ES-I3 (cell line): ENCODE measurements around the gene INTU.

Experiments
- H3K36me3 ChIP-seq: 2 replicates; pipeline ENCODE4 v1.6.1; 2013; ENCODE audit warnings: mild to moderate bottlenecking, low read length, control low read depth, moderate library complexity; ENCODE audit not compliant: insufficient read depth
- H3K4me1 ChIP-seq: 2 replicates; pipeline ENCODE4 v1.6.1; 2013; ENCODE audit warnings: mild to moderate bottlenecking, control low read depth, low read length; ENCODE audit not compliant: insufficient read depth
- H3K9ac ChIP-seq: 2 replicates; pipeline ENCODE4 v1.6.1; 2013; ENCODE audit warnings: low read depth, mild to moderate bottlenecking, low read length, moderate library complexity
- H3K9me3 ChIP-seq: 2 replicates; pipeline ENCODE4 v1.6.1; 2013; ENCODE audit warnings: mild to moderate bottlenecking, low read length, moderate library complexity; ENCODE audit not compliant: control insufficient read depth, insufficient read depth

Gene INTU

DNA sequence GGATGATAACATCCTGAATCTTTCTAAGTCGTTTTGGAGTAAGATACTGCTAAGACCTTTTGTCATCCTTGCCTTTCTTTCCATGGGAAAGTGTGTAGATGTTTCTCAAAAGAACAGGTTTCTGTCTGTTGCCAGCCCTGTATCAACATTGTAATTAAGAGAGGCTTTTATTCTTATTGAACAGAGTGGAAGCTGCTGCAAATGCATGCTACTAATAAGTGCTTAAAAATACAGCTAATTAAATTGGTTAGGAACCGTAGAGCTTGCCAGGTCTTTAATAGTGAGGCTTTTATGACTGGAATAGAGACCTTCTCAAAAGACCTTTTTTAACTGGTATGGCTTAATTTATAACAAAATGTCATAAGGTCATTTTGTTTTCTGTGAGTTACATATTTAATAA lies 34.4 kb downstream of the INTU start:
- Histone ChIP-seq H3K36me3 (no peaks in the 10 kb centered on the region), H3K9ac (no peak overlapping the region), H3K4me1 (0 out of 2 replicates have a peak, but pooled peaks cover 4% of the 10 kb centered on the region), H3K9me3 (no peaks in the 10 kb centered on the region)

DNA sequence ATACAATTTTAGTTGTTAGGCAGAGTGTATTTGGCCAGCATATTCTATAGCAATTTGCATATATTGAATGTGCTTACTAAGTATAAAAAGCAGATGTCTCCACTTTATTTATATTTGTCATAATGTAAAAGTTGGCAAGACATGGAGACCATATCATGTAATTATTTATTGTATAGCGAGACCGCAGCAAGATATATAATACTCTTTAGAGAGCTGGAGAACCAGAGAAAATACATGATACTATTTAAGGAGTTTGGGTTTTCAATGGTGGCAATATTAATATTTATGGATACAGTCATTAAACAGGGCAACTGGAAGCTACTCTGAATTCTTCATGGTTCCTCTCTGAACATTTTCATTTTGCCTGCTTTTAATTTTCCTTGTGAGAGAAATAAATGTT lies 35.0 kb downstream of the INTU start:
- no peaks in the 10 kb centered on the region for H3K9me3 ChIP-seq
- no peaks in the 10 kb centered on the region for H3K36me3 ChIP-seq
- H3K9ac ChIP-seq = no peak overlapping the region
- H3K4me1 ChIP-seq = 0 out of 2 replicates have a peak, but pooled peaks cover 4% of the 10 kb centered on the region

DNA sequence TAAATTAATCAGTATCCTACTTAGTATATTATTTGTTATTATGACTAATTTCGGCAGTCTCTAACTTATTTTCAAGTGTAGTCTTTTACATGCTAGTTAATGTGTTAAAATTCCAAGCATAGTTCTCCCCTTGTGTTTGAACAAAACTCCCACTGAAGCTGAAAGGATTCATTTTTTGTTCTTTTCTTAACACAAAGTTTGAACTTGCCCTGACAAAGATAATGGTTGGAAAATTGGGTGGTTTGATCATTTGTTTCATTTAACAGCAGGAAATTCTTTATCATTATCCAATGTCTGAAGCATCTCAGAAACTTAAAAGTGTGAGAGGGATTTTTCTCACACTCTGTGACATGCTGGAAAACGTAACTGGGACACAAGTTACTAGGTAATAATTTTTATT lies 36.0 kb downstream of the INTU start:
- Histone ChIP-seq H3K9ac (no peak overlapping the region), H3K4me1 (0 out of 2 replicates have a peak, but pooled peaks cover 4% of the 10 kb centered on the region), H3K9me3 (no peaks in the 10 kb centered on the region), H3K36me3 (no peaks in the 10 kb centered on the region)

DNA sequence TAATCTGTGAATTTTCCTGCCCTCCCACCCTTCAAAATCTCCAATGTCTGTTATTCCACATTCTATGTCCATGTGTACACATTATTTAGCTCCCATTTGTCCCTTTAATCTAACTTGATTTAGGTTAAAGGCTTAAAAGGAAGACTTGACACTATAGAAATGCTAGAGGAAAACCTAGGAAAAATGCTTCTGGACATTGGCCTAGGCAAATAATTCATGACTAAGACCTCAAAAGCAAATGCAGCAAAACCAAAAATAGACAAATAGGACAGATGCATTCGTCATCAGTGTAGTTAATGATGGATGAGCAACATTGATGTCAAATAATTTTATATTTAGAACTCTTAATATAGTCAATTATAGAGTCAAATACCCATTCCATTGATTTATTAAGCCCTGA lies 36.9 kb downstream of the INTU start:
- H3K36me3 ChIP-seq = no peaks in the 10 kb centered on the region
- H3K4me1 ChIP-seq = 0 out of 2 replicates have a peak, but pooled peaks cover 4% of the 10 kb centered on the region
- H3K9me3 ChIP-seq = no peaks in the 10 kb centered on the region
- no peak overlapping the region for H3K9ac ChIP-seq

DNA sequence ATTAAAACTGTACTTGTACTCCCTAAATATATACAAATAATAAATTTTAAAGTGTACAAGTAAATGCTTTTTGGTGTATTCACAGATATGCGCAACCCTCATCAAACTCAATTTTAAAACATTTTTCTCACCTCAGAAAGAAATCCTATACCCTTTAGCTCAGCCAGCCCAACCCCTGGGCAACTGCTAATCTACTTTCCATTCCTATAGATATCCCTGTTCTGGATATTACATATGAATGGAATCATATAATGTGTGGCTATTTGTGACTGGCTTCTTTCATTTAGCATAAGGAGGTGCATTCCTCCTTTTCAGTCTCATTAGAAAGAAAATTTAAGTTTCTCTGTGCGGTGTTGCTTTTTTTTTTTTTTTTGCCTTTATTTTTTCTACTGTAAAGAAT lies 39.4 kb downstream of the INTU start:
- Histone ChIP-seq H3K9ac (no peak overlapping the region), H3K36me3 (0 out of 2 replicates have a peak, but pooled peaks cover 5% of the 10 kb centered on the region), H3K9me3 (peaks cover 5% of the 10 kb centered on the region; the same call in 1 of the 2 replicates), H3K4me1 (0 out of 2 replicates have a peak, but pooled peaks cover 4% of the 10 kb centered on the region)

DNA sequence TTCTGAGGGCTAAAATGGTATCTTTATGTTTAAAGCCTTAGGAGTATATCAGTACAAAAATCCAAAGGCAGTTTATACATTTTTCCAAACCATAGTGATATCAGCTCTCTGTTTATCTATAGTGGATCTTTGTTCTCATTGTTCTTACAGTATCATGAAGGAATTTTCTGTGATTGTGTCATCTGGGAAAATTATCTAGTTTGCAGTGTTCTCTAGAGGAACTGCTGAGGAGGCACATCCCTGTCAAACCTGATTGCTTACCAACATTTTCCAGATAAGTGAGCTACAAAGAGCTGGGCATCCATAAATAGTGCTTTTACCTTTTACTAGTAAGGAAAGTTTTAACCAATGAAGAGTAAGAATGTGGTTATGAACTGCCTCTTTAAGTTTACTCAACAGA lies 52.5 kb downstream of the INTU start:
- H3K4me1 ChIP-seq = no peaks in the 10 kb centered on the region
- H3K9ac ChIP-seq = no peak overlapping the region
- no peaks in the 10 kb centered on the region for H3K36me3 ChIP-seq
- no peaks in the 10 kb centered on the region for H3K9me3 ChIP-seq

DNA sequence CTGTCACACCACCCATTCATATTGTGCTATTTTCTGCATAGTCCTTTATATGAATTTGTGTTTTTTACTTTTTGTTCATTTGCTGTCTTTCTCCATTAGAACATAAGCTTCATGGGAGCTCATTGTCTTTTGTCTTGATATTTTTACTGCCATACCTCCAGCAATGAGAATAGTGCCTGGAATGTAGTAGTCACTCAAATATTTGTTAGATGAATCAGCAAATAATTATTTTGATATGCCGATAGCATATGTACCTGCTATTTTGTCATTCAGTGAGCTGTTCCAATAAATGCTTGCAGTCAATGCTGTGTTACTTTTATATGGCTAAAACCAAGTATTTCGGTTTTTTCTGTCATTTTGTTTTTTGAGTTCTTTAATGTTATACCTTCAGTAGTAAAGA lies 53.9 kb downstream of the INTU start:
- Histone ChIP-seq H3K4me1 (no peaks in the 10 kb centered on the region), H3K36me3 (no peaks in the 10 kb centered on the region), H3K9me3 (no peaks in the 10 kb centered on the region), H3K9ac (no peak overlapping the region)

DNA sequence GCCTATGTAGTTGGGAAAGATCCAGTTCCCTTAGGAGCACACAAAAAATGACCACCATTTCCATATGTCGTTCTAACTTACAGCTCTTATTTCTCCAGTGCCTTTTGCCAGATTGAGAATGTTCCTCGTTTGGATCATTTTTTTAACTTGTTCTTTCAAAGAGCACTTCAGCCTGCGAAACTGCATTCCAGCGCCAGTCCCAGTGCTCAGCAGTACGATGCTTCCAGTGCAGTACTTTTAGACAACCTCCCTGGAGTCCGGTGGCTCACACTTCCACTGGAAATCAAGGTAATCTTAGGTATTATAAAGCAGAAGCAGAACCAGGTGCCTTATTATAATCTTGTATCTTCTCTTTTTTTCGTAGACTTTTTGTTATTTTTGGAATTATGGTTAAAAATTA lies 54.8 kb downstream of the INTU start:
- Histone ChIP-seq H3K9ac (no peak overlapping the region), H3K36me3 (no peaks in the 10 kb centered on the region), H3K9me3 (no peaks in the 10 kb centered on the region), H3K4me1 (no peaks in the 10 kb centered on the region)

DNA sequence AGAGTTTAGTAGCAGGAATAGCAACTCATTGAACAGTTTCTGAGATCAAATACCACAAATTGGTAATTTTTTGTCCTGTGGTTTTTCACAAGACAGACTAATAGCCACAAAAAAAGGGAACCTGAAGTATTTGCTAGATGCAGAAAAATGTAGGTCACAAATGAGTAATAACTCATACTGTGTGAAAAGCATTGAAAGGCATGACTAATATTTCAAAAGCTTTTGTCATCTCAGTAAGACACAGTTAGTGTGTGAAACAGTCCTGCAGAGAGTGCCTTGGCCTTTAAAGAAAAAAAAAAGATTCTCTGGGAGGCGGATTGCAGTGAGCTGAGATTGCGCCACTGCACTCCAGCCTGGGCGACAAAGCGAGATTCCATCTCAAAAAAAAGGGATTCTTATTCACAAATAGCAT lies 66.0 kb downstream of the INTU start:
- H3K9me3 ChIP-seq = no peaks in the 10 kb centered on the region; the same call in none of the 2 replicates

DNA sequence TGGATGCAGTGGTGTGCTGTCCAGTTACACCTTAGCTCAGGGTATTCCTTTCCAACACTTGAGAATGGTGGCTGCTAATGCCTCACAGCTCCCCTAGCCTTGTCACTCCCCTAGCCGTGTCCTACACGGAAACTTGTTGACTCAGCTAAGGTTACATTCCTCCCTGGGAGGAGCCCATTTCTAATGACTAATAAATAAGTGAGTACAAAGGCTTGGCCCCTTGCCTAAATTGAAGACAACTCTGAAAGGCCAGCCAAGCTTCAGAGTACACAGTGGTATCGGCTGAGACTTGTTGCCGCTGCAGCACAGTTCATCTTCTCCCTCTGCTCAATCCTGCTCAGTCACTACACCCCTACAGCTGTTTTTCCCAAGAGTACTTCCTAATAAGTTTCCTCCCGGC lies 76.2 kb downstream of the INTU start:
- Histone ChIP-seq H3K9ac (no peak overlapping the region), H3K4me1 (no peaks in the 10 kb centered on the region; the same call in 1 of the 2 replicates), H3K9me3 (no peaks in the 10 kb centered on the region), H3K36me3 (peaks cover 4% of the 10 kb centered on the region; the same call in 1 of the 2 replicates)

More for the DNA sequence above, 66.0 kb downstream of the INTU start:
- no peaks in the 10 kb centered on the region for H3K4me1 ChIP-seq
- no peaks in the 10 kb centered on the region for H3K36me3 ChIP-seq
- H3K9ac ChIP-seq = no peak overlapping the region

DNA sequence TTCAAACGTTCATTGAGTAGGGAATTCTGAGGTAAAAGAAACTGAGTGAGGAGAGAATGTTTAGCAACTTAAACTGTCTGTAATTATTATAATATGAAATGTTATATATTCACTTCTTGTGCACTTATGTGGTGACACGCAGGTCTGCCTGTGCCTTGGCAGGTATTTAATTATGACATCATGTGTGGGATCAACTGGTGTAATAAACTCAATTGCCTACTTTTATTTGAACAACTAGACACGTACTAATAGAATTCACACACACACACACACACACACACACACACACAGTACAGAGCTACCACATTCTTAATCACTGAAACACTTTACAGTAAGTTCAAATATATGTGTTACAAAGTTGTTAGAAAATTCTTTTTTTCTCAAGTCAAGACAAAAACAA lies 76.7 kb downstream of the INTU start:
- H3K36me3 ChIP-seq = peaks cover 4% of the 10 kb centered on the region; the same call in 1 of the 2 replicates
- H3K9ac ChIP-seq = no peak overlapping the region
- no peaks in the 10 kb centered on the region; the same call in 1 of the 2 replicates for H3K4me1 ChIP-seq
- H3K9me3 ChIP-seq = no peaks in the 10 kb centered on the region

DNA sequence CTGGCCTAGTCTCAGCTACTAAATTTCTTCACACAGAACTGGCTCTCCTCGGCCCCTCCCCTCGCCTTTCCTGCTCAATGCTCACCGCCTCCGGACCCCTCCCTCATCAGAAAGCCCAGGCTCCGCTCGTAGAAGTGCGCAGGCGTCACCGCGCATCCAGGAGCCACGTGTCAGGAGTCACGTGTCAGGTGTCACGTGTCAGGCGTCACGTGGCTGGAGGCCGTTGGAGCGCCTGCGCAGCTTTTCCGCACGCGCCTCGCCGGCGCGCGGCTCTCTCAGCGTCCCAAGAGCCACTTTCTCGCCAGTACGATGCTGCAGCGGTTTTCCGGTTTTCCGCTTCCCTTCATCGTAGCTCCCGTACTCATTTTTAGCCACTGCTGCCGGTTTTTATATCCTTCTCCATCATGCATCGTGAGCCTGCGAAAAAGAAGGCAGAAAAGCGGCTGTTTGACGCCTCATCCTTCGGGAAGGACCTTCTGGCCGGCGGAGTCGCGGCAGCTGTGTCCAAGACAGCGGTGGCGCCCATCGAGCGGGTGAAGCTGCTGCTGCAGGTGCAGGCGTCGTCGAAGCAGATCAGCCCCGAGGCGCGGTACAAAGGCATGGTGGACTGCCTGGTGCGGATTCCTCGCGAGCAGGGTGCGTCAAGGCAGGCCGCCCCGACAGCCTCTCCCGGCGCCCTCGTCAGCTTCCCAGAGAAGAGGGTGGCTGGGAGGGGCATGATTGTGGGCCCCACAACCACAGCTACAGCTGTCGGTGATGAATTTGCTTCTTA lies 97.6 kb downstream of the INTU start, which contains the start of gene SLC25A31:
TSS of gene SLC25A31 (plus strand) at position 259 of the 772 bp plus-strand sequence. CDS start at position 405, 146 bp downstream.
- no peaks in the 10 kb centered on the region for H3K9me3 ChIP-seq
- H3K9ac ChIP-seq = no peak within 1 kb of the TSS
- no peaks in the 10 kb centered on the region for H3K36me3 ChIP-seq
- no peaks in the 10 kb centered on the region for H3K4me1 ChIP-seq

DNA sequence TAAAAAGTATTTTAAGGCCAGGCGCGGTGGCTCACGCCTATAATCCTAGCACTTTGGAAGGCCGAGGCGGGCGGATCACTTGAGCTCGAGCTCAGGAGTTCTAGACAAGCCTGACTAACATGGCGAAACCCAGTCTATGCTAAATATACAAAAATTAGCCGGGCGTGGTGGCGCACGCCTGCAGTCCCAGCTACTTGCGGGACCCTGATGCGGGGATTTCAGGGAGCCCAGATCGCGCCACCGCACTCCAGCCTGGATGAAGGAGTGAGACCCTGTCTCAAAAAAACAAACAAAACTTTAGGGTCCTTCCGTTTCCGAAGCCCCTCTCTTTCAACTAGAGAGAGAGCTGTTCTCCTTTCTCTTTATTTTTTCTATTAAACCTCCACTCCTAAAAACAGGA lies 98.6 kb downstream of the INTU start:
- H3K36me3 ChIP-seq = no peaks in the 10 kb centered on the region
- no peak overlapping the region for H3K9ac ChIP-seq
- no peaks in the 10 kb centered on the region for H3K9me3 ChIP-seq
- H3K4me1 ChIP-seq = no peaks in the 10 kb centered on the region

DNA sequence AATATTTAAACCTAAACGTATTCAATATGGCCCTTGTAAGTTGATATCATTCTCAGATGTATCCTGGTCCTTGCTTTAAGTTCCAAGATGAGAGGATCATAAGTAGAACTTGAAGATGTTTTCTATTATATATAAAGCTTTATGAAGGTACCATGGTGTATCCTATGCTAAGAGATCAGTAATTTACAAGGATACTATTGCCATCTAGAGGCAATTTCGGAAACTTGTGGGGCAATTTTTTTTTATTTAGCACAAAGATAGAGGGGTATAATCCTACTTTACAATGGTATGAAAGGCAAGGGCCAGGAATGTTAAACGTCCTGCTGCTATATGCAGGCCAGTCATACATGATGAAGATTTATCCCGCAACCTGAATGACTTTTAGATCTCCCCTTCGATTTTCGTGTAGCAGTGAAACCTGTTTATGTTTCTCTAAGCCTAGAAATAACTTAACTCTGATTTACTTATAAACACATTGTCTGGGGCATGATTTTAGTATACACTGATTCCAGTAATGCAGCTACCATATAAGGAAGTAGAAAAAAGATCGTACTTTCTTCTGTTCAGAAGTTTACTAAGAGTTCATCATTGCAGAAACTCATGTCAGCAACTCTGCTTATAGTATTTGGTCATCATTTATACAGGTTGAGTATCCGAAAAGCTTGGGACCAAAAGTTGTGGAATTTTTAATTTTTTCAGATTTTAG lies 100.0 kb downstream of the INTU start:
- Histone ChIP-seq H3K36me3 (no peaks in the 10 kb centered on the region), H3K4me1 (no peaks in the 10 kb centered on the region), H3K9me3 (no peaks in the 10 kb centered on the region), H3K9ac (no peak overlapping the region)

DNA sequence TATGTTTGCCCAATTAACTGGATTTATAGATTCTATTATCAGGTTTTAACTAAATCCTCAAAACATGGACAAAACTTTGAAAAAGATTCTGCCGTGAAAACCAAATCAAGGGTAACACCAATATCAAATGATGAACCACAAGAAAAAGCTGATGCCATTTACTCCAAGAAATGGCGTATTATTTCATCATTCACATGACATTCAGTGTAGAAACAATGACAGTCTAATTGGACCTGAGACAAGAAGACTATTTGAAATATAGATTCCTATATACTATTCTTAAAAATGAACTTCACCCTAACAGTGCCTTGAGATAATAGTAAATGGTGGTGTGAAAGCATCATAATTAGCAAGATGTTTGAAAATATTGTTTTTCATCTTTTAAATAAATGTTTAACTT lies 102.2 kb downstream of the INTU start:
- Histone ChIP-seq H3K9me3 (no peaks in the 10 kb centered on the region), H3K4me1 (no peaks in the 10 kb centered on the region), H3K36me3 (no peaks in the 10 kb centered on the region), H3K9ac (no peak overlapping the region)
